Stimulated activated CD8-positive, alpha-beta memory T cell treated with anti-CD3 and anti-CD28 coated beads, Interleukin-4, amount 100 ng/mL, for 24 hours (primary cell): ENCODE results near the gene CCDC149.

Experiments used
- DNase-seq: peaks from one replicate; pipeline ENCODE4 v3.0.0-alpha.2; 2020; ENCODE audit warnings: low read depth

The CCDC149 gene

GRCh38 chr4:24912252-24913118 lies at the start of gene CCDC149:
CCDC149 (minus strand) TSS chr4:24913042; CDS start chr4:24912864, 178 bp downstream.
- DNase-seq, result no peak

GRCh38 chr4:24957886-24958285 lies 45.0 kb upstream of the CCDC149 start:
- no peak for DNase-seq

GRCh38 chr4:24956763-24957162 lies 43.9 kb upstream of the CCDC149 start:
- DNase-seq, result no peak

GRCh38 chr4:24956091-24956490 lies 43.2 kb upstream of the CCDC149 start:
- no peak for DNase-seq

DNA sequence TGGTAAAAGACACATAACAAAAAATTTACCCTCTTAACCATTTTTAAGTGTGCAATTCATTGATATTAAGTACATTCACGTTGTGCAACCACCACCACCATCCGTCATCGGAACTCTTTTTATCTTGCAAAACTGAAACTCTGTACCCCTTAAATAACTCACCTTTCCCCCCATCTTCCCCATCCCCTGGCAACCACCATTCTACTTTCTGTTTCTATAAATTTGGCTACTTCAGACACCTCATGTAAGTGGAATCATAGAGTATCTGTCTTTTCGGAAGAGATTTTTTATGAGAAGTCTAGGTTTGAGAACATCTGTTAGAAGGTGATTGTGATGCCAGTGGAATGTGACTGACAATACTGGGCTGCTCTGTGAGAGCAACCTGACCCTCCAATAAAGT lies 39.8 kb upstream of the CCDC149 start:
- DNase-seq, result no peak

DNA sequence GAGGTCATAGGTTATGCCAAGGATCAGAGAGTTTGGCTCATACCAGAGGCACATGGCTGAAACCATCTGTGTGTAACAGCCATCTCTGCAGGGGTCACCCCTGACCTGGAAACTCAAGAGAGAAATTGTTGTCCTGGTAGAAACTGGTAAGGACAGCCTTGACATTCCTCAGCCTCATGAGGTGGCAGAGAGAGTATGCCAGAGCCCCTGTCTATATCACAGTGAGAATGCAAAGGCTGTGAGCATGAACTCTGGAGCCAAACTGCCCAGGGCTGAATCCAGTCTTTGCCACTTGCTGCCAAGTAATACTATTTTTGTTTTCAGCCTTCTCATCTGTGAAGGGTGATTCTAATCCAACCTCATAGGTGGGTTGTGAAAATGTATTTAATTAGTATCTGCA lies 37.1 kb upstream of the CCDC149 start:
- no peak for DNase-seq

- no peak for DNase-seq
Measured at GRCh38 chr4:24937917-24938281, 25.1 kb upstream of the CCDC149 start.

DNA sequence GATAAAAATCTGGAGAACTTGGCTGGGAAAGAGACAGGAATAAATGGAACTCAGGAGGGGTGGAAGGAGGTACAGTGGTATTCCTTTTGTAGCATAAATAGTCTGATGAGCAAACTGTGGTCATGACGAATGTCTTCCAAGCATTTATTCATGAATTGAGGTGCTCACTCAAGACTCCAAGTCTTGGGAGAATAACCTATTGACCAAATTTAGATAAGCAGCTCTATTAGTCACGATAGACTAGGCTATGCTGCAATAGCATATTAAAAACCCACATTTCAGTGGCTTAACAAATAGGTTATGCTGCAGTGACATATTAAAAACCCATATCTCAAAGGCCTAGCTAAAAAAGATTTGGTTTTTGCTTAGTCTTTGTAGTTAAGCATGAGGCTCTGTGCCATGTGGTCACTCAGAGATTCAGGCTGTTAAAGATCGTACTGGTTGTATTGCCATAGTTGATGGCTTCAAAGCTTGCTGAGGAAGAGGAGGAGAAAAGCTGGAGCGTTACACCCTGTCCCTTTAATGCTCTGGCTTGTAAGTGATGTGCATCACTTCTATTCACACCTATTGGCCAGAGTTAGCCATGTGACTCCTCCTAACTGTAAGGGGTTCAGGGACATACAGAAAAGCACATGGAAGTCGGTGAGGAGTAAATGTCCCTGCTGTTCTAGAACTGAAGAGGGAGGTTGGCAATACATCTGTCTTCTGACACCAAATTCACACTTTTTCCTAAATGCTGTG lies 24.5 kb upstream of the CCDC149 start:
- DNase-seq, result no peak

DNA sequence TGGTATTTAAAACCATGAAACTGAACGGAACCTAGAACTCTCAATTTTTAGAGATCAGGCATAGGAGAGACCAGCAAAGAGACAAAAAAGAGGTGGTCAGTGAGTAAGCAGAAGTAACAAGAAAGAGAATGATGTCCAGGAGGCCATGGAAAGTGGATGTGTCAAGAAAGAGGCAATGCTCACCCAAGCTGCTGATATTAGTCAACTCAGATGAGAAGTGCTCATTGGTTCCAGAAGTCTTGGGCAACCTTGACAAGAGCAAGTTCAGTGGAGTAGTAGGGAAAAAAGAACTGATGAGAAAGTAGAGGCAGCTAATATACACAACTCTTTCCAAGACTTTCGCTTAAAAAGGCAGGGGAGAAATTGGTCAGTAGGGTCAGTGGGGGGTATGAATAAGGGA lies 23.0 kb upstream of the CCDC149 start:
- no peak for DNase-seq

GRCh38 chr4:24934311-24934710 lies 21.5 kb upstream of the CCDC149 start:
- DNase-seq, result no peak

- DNase-seq, result no peak
Measured at GRCh38 chr4:24933684-24934275, 20.9 kb upstream of the CCDC149 start.

DNA sequence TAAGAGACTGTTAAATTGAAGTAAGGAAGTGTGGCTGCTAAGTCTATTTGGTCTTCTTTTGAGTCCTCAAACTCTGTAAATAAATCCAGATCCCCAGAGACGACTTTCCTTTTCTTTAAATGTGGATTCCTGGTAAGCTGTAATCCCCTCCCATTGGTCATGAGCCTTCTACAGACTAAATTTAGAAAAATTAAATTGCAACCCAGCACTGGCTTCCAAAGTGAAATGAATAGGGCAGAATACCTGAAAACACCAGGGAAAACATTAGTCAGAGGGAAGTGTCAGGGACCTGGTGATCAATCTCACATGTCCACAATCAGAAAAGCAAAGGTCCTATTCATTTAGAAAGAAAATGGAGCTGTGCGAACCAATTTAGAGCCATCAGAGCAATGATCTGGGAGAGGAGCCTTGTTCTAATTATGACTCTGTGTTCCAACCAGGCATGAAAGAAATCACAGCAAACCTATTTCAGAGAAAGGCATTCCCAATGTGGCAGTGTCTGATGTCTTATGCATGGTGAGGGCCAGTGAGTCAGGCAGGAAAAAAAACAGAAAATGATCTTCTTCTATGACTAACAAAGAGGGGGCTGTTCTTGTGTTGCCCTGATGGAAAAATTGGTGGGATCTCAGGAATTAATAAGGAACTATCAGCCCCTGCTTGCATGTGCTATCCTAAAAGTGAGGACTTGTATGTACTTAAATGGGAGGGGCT lies 19.8 kb upstream of the CCDC149 start:
- no peak for DNase-seq

DNA sequence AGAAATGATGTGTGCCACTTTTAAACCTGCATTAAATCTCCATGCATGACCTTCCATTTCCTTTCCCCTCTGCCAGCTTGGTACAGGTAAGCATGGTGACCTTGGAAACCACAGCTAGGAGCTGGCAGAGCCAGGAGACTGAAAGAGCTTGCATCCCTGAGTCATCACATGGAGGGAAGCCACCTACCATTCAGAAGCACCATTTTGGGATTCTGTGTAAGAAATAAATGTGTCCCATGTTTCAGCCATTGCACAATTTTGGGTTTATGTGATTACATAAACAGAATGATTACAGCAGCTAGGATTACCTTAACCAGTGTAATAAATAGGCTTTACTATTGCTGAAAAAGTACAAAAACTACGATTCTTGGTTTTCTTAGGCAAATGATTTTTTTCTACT lies 17.3 kb upstream of the CCDC149 start:
- DNase-seq, result no peak

- no peak for DNase-seq
Measured at GRCh38 chr4:24928708-24929107, 15.9 kb upstream of the CCDC149 start.

DNA sequence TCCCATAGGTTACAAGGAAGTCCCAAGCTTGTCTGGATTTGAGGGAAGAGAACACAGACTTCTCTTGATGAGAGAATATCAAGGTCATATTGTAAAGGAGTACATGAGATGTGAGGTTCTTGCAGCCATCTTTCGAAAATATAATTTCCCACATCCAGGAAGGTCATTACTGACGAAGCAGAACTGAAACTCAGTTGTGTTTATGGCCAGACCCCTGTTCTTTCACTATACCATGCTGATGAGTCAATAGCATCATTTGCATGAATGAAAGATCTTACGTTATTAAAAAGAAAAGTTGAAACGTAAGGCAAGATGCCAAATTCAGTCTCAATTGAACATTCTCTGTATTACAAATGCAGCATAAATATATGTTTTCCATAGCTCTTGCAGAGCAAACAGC lies 14.2 kb upstream of the CCDC149 start:
- no peak for DNase-seq

GRCh38 chr4:24924309-24924781 lies 11.5 kb upstream of the CCDC149 start:
- no peak for DNase-seq

GRCh38 chr4:24923550-24923949 lies 10.7 kb upstream of the CCDC149 start:
- DNase-seq, result no peak

- DNase-seq, result no peak
Measured at GRCh38 chr4:24923002-24923401, 10.2 kb upstream of the CCDC149 start.

- no peak for DNase-seq
Measured at GRCh38 chr4:24922416-24922815, 9.6 kb upstream of the CCDC149 start.

DNA sequence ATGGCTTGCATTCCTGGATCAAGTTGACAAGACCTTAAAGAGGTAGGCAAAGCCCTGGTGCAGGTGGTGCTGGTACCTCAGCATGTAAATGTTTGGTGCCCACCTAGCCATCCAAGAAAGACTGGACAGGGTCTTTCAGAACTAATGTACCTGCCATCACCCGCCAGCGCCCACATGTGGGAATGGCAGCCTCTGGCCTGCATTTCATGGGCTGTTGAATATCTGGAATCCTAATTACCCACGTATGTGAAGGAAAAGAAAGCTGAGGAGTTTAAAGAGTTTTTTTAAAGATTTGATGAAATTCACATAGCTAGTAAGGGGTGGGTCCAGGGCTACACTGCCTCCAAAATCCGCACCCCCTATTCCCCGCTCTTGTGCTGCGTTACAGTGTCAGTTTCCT lies 8.6 kb upstream of the CCDC149 start:
- no peak for DNase-seq

DNA sequence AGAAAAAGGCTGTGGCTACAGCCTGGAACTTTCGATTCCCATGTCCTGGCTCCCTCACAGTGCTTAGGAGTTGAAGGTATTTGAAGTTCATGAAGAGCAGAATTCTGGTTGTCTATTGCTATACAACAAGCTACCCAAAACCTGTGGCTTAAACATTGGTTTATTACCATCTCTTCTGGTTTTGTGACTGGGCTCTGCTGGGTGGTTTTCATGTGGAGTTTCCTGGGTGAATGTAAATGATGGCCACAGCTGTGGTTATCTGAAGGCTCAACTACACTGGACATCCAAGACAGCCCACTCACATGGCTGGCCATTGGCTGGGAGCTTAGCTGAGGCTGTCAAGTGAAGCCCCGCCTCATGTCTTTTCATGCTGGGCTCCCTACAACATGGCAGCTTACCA lies 7.2 kb upstream of the CCDC149 start:
- no peak for DNase-seq
